Trophoblast cell (in vitro differentiated cells and primary cell): ENCODE results near the gene CTNNA1.
A peak's percentile ranks its signal among the peaks of the same experiment; 100 is the strongest.

ENCODE experiments used
- DNase-seq, 2 donors: peaks; one replicate each; pipeline ENCODE4 v3.0.0-alpha.2; 2016
- H2AFZ ChIP-seq: 2 replicates; pipeline ENCODE4 v1.6.1; 2013; ENCODE audit warnings: low read length, moderate library complexity, mild to moderate bottlenecking; ENCODE audit not compliant: insufficient read depth, poor library complexity
- H2AK5ac ChIP-seq: 2 replicates; pipeline ENCODE4 v1.6.1; 2013; ENCODE audit warnings: mild to moderate bottlenecking, low read length
- H2BK120ac ChIP-seq: 2 replicates; pipeline ENCODE4 v1.6.1; 2013; ENCODE audit warnings: low read length, mild to moderate bottlenecking, moderate library complexity; ENCODE audit not compliant: insufficient read depth, poor library complexity
- H2BK12ac ChIP-seq: 2 replicates; pipeline ENCODE4 v1.6.1; 2013; ENCODE audit warnings: mild to moderate bottlenecking, low read length, moderate library complexity
- H2BK5ac ChIP-seq: 2 replicates; pipeline ENCODE4 v1.6.1; 2013; ENCODE audit warnings: low read length, low read depth, moderate library complexity, mild to moderate bottlenecking; ENCODE audit not compliant: poor library complexity
- H3K14ac ChIP-seq: 2 replicates; pipeline ENCODE4 v1.6.1; 2013; ENCODE audit warnings: mild to moderate bottlenecking, low read length
- H3K18ac ChIP-seq: 2 replicates; pipeline ENCODE4 v1.6.1; 2013; ENCODE audit warnings: mild to moderate bottlenecking, low read length
- H3K23ac ChIP-seq: 2 replicates; pipeline ENCODE4 v1.6.1; 2013; ENCODE audit warnings: low read length
- H3K27ac ChIP-seq: 2 replicates; pipeline ENCODE4 v1.5.1; 2013; ENCODE audit warnings: low read depth, mild to moderate bottlenecking, inconsistent platforms, low read length, moderate library complexity
- H3K27me3 ChIP-seq: 2 replicates; pipeline ENCODE4 v1.6.1; 2013; ENCODE audit warnings: inconsistent platforms, mild to moderate bottlenecking, low read length, moderate library complexity; ENCODE audit not compliant: insufficient read depth
- H3K36me3 ChIP-seq, 2 experiments: 1 replicate in 1 of 2; 2 replicates in 1 of 2; pipeline ENCODE4 v1.6.1; 2013; ENCODE audit warnings: low read length in 2 of 2, mild to moderate bottlenecking in 2 of 2, moderate library complexity in 1 of 2; ENCODE audit not compliant: insufficient read depth in 2 of 2, control insufficient read depth in 1 of 2
- H3K4ac ChIP-seq: 2 replicates; pipeline ENCODE4 v1.6.1; 2013; ENCODE audit warnings: low read depth, mild to moderate bottlenecking, low read length, moderate library complexity
- H3K4me1 ChIP-seq, 2 experiments: 1 replicate in 1 of 2; 2 replicates in 1 of 2; pipeline ENCODE4 v1.6.1; 2013; ENCODE audit warnings: low read length in 2 of 2, mild to moderate bottlenecking in 2 of 2, moderate library complexity in 1 of 2; ENCODE audit not compliant: insufficient read depth in 2 of 2, control insufficient read depth in 1 of 2
- H3K4me2 ChIP-seq: 2 replicates; pipeline ENCODE4 v1.6.1; 2013; ENCODE audit warnings: inconsistent platforms, mild to moderate bottlenecking, low read length, moderate library complexity
- H3K4me3 ChIP-seq: 2 replicates; pipeline ENCODE4 v1.5.1; 2013; ENCODE audit warnings: mild to moderate bottlenecking, low read depth, low read length, inconsistent platforms
- H3K79me1 ChIP-seq: one replicate; pipeline ENCODE4 v1.6.1; 2013; ENCODE audit warnings: low read length
- H3K79me2 ChIP-seq: 2 replicates; pipeline ENCODE4 v1.6.1; 2013; ENCODE audit warnings: low read length, mild to moderate bottlenecking; ENCODE audit not compliant: control insufficient read depth, insufficient read depth, poor library complexity
- H3K9ac ChIP-seq: 2 replicates; pipeline ENCODE4 v1.6.1; 2013; ENCODE audit warnings: mild to moderate bottlenecking, low read length
- H3K9me3 ChIP-seq: 2 replicates; pipeline ENCODE4 v1.6.1; 2013; ENCODE audit warnings: low read depth, mild to moderate bottlenecking, control low read depth, inconsistent platforms, low read length; ENCODE audit not compliant: insufficient read depth
- H4K12ac ChIP-seq: 2 replicates; pipeline ENCODE4 v1.6.1; 2013; ENCODE audit warnings: low read depth, mild to moderate bottlenecking, low read length, moderate library complexity
- H4K8ac ChIP-seq: 2 replicates; pipeline ENCODE4 v1.6.1; 2013; ENCODE audit warnings: low read depth, mild to moderate bottlenecking, low read length, moderate library complexity
- H4K91ac ChIP-seq: one replicate; pipeline ENCODE4 v1.6.1; 2013; ENCODE audit warnings: low read depth, mild to moderate bottlenecking, low read length, moderate library complexity
- WGBS: extraction: QIAGEN DNeasy Blood & Tissue Kit; methylation state at CpG from one replicate; pipeline ENCODE4 v1.1.7; 2013; ENCODE audit warnings: missing lambda C conversion rate; ENCODE audit not compliant: insufficient read length, insufficient coverage; ENCODE audit errors: extremely low coverage; 5-methylcytosine and 5-hydroxymethylcytosine counted together

The CTNNA1 gene

GRCh38 chr5:138884094-138884493, 130.9 kb downstream of the CTNNA1 start:
- Histone ChIP-seq H4K12ac (no peak overlapping the region), H3K9me3 (no peaks in the 10 kb centered on the region), H3K4me1 (peaks cover 0 to 2% of the 10 kb centered on the region in 2 experiments), H3K4ac (no peak overlapping the region), H4K91ac (no peak overlapping the region), H3K4me3 (no peak overlapping the region), H3K18ac (no peak overlapping the region), H2BK12ac (no peak overlapping the region), H4K8ac (no peak overlapping the region), H3K27me3 (no peaks in the 10 kb centered on the region), H3K79me1 (no peaks in the 10 kb centered on the region), H2BK5ac (no peak overlapping the region), H3K9ac (no peak overlapping the region), H3K4me2 (no peak overlapping the region), H3K36me3 (peaks cover 5 to 7% of the 10 kb centered on the region in 2 experiments), H2BK120ac (no peak overlapping the region), H2AFZ (no peak overlapping the region), H3K27ac (peak overlapping the region; percentile 39), H3K14ac (no peak overlapping the region), H2AK5ac (no peak overlapping the region), H3K79me2 (peaks cover 1% of the 10 kb centered on the region), H3K23ac (no peak overlapping the region)
- no CpG with 5 or more reads among the region's 1 CpG for WGBS
- DNase-seq, result no peak

- Histone ChIP-seq H3K27ac (no peak overlapping the region), H3K9me3 (no peaks in the 10 kb centered on the region), H4K8ac (no peak overlapping the region), H3K4me3 (no peak overlapping the region), H3K18ac (no peak overlapping the region), H3K4me2 (no peak overlapping the region), H3K4ac (no peak overlapping the region), H3K79me1 (no peaks in the 10 kb centered on the region), H3K79me2 (peaks cover 1% of the 10 kb centered on the region), H2BK12ac (no peak overlapping the region), H3K14ac (no peak overlapping the region), H4K91ac (no peak overlapping the region), H2BK120ac (no peak overlapping the region), H3K9ac (no peak overlapping the region), H2BK5ac (no peak overlapping the region), H3K4me1 (peaks cover 0 to 2% of the 10 kb centered on the region in 2 experiments), H3K36me3 (peaks cover 7 to 8% of the 10 kb centered on the region in 2 experiments), H2AK5ac (no peak overlapping the region), H4K12ac (no peak overlapping the region), H3K27me3 (no peaks in the 10 kb centered on the region), H2AFZ (no peak overlapping the region), H3K23ac (no peak overlapping the region)
- peak in 1 of 2 donors; percentile 18 for DNase-seq
Measured at GRCh38 chr5:138884554-138884953, 131.3 kb downstream of the CTNNA1 start.

- no peak overlapping the region for H3K4me2 ChIP-seq
- no peak overlapping the region for H4K8ac ChIP-seq
- no peak overlapping the region for H2AFZ ChIP-seq
- no peak for DNase-seq
- H3K27ac ChIP-seq, result no peak overlapping the region
- H2BK120ac ChIP-seq, result no peak overlapping the region
- no peak overlapping the region for H3K18ac ChIP-seq
- no peak overlapping the region for H3K4ac ChIP-seq
- no peaks in the 10 kb centered on the region for H3K79me2 ChIP-seq
- peaks cover 4% of the 10 kb centered on the region in 2 experiments for H3K4me1 ChIP-seq
- H3K79me1 ChIP-seq, result no peaks in the 10 kb centered on the region
- no peaks in the 10 kb centered on the region for H3K27me3 ChIP-seq
- no peak overlapping the region for H4K12ac ChIP-seq
- H3K9me3 ChIP-seq, result peaks cover 3% of the 10 kb centered on the region
- H2BK12ac ChIP-seq, result peak overlapping the region; percentile 12
- no peak overlapping the region for H2BK5ac ChIP-seq
- no peak overlapping the region for H3K4me3 ChIP-seq
- no peak overlapping the region for H2AK5ac ChIP-seq
- no peak overlapping the region for H3K9ac ChIP-seq
- H3K23ac ChIP-seq, result no peak overlapping the region
- H3K14ac ChIP-seq, result no peak overlapping the region
- peaks cover 10 to 14% of the 10 kb centered on the region in 2 experiments for H3K36me3 ChIP-seq
- no peak overlapping the region for H4K91ac ChIP-seq
Measured at GRCh38 chr5:138889994-138890393, 136.8 kb downstream of the CTNNA1 start.

GRCh38 chr5:138890644-138891043, 137.4 kb downstream of the CTNNA1 start:
- Histone ChIP-seq H3K4ac (no peak overlapping the region), H3K79me1 (no peaks in the 10 kb centered on the region), H3K27me3 (no peaks in the 10 kb centered on the region), H3K23ac (no peak overlapping the region), H2BK12ac (no peak overlapping the region), H4K91ac (no peak overlapping the region), H3K27ac (peak overlapping the region; percentile 24), H3K79me2 (no peaks in the 10 kb centered on the region), H3K36me3 (peaks cover 10 to 14% of the 10 kb centered on the region in 2 experiments), H3K18ac (no peak overlapping the region), H3K4me2 (peak overlapping the region; percentile 20), H2BK5ac (no peak overlapping the region), H4K8ac (no peak overlapping the region), H2BK120ac (no peak overlapping the region), H3K4me3 (no peak overlapping the region), H3K14ac (no peak overlapping the region), H4K12ac (no peak overlapping the region), H3K9me3 (peaks cover 3% of the 10 kb centered on the region), H3K9ac (no peak overlapping the region), H2AFZ (no peak overlapping the region), H3K4me1 (peaks cover 4% of the 10 kb centered on the region in 2 experiments), H2AK5ac (no peak overlapping the region)
- peak; percentile 4 to 63 for DNase-seq
